GM23338 (cell line): ENCODE data around the gene HACD2.

Source experiments
- CREB1 ChIP-seq: fragments of 250-450 bp; sonication (Bioruptor Pico); IDR thresholded peaks from 2 replicates; pipeline ENCODE4 v1.5.0; 2020; ENCODE audit warnings: low read depth, mild to moderate bottlenecking, moderate library complexity
- ETS1 ChIP-seq: IDR thresholded peaks from 2 replicates; pipeline ENCODE4 v1.6.1; 2016; ENCODE audit warnings: antibody characterized with exemption
- EZH2 ChIP-seq: fragments of 200-600 bp; sonication (generic); IDR thresholded peaks from one replicate; pipeline ENCODE4 v1.8.0; 2017; ENCODE audit warnings: antibody characterized with exemption, mild to moderate bottlenecking, low read depth; ENCODE audit not compliant: unreplicated experiment
- EZH2phosphoT487 ChIP-seq: fragments of 200-600 bp; sonication (generic); IDR thresholded peaks from one replicate; pipeline ENCODE4 v1.8.1; 2018; ENCODE audit warnings: antibody characterized with exemption; ENCODE audit not compliant: unreplicated experiment
- JUNB ChIP-seq: IDR thresholded peaks from one replicate; pipeline ENCODE4 v1.6.1; 2016; ENCODE audit warnings: antibody characterized with exemption; ENCODE audit not compliant: unreplicated experiment
- NANOG ChIP-seq: IDR thresholded peaks from 2 replicates; pipeline ENCODE4 v1.6.1; 2016; ENCODE audit warnings: antibody characterized with exemption, borderline replicate concordance
- POLR2AphosphoS5 ChIP-seq: IDR thresholded peaks from 2 replicates; pipeline ENCODE4 v1.6.1; 2016; ENCODE audit warnings: antibody characterized with exemption, low read depth
- STAT1 ChIP-seq: IDR thresholded peaks from one replicate; pipeline ENCODE4 v1.6.1; 2016; ENCODE audit warnings: antibody characterized with exemption; ENCODE audit not compliant: unreplicated experiment
- ZNF331 ChIP-seq: fragments of 250-450 bp; sonication (Bioruptor Pico); IDR thresholded peaks from 2 replicates; pipeline ENCODE4 v1.5.0; 2020; ENCODE audit warnings: low read depth, mild to moderate bottlenecking, moderate library complexity
- ZNF462 ChIP-seq: fragments of 250-450 bp; sonication (Bioruptor Pico); IDR thresholded peaks from 2 replicates; pipeline ENCODE4 v1.5.0; 2020; ENCODE audit warnings: mild to moderate bottlenecking, moderate library complexity
- TF ChIP-seq, protein P1 (sequence below): IDR thresholded peaks from one replicate; pipeline ENCODE4 v1.6.1; 2018; ENCODE audit warnings: antibody characterized with exemption; ENCODE audit not compliant: unreplicated experiment
- TF ChIP-seq, protein P2 (sequence below), 2 experiments: fragments of 200-600 bp in 1 of 2; sonication (generic) in 1 of 2; conservative IDR thresholded peaks; 2 replicates each; pipeline versions ENCODE4 v1.5.1 to v1.6.1; 2016 to 2017; ENCODE audit warnings: antibody characterized with exemption in 2 of 2, low read depth in 2 of 2, mild to moderate bottlenecking in 2 of 2, moderate library complexity in 1 of 2

- TF ChIP-seq, protein P1, sequence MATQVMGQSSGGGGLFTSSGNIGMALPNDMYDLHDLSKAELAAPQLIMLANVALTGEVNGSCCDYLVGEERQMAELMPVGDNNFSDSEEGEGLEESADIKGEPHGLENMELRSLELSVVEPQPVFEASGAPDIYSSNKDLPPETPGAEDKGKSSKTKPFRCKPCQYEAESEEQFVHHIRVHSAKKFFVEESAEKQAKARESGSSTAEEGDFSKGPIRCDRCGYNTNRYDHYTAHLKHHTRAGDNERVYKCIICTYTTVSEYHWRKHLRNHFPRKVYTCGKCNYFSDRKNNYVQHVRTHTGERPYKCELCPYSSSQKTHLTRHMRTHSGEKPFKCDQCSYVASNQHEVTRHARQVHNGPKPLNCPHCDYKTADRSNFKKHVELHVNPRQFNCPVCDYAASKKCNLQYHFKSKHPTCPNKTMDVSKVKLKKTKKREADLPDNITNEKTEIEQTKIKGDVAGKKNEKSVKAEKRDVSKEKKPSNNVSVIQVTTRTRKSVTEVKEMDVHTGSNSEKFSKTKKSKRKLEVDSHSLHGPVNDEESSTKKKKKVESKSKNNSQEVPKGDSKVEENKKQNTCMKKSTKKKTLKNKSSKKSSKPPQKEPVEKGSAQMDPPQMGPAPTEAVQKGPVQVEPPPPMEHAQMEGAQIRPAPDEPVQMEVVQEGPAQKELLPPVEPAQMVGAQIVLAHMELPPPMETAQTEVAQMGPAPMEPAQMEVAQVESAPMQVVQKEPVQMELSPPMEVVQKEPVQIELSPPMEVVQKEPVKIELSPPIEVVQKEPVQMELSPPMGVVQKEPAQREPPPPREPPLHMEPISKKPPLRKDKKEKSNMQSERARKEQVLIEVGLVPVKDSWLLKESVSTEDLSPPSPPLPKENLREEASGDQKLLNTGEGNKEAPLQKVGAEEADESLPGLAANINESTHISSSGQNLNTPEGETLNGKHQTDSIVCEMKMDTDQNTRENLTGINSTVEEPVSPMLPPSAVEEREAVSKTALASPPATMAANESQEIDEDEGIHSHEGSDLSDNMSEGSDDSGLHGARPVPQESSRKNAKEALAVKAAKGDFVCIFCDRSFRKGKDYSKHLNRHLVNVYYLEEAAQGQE: no peak
- TF ChIP-seq, protein P2, sequence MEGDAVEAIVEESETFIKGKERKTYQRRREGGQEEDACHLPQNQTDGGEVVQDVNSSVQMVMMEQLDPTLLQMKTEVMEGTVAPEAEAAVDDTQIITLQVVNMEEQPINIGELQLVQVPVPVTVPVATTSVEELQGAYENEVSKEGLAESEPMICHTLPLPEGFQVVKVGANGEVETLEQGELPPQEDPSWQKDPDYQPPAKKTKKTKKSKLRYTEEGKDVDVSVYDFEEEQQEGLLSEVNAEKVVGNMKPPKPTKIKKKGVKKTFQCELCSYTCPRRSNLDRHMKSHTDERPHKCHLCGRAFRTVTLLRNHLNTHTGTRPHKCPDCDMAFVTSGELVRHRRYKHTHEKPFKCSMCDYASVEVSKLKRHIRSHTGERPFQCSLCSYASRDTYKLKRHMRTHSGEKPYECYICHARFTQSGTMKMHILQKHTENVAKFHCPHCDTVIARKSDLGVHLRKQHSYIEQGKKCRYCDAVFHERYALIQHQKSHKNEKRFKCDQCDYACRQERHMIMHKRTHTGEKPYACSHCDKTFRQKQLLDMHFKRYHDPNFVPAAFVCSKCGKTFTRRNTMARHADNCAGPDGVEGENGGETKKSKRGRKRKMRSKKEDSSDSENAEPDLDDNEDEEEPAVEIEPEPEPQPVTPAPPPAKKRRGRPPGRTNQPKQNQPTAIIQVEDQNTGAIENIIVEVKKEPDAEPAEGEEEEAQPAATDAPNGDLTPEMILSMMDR (conservative IDR thresholded peaks at IDR 0.05; ENCODE audit: low read depth in 2 of 2): no peak
- TF ChIP-seq EZH2: no peak
- TF ChIP-seq JUNB: no peak
- no peak for TF ChIP-seq CREB1 (CRISPR knock-in tag)
- no peak for TF ChIP-seq EZH2phosphoT487
- no peak for TF ChIP-seq POLR2AphosphoS5
- no peak for TF ChIP-seq ZNF462
- TF ChIP-seq ETS1: no peak
- no peak for TF ChIP-seq ZNF331 (CRISPR knock-in tag)
- TF ChIP-seq NANOG: no peak
- no peak for TF ChIP-seq STAT1
Measured at GRCh38 chr3:123564056-123564455, 20.8 kb downstream of the HACD2 start.
